PC-9 (cell line): Measurements from ENCODE around the gene RTP2.

Source experiments
- EZH2 ChIP-seq: fragments of 200-600 bp; sonication (generic); IDR thresholded peaks from 2 replicates; pipeline ENCODE4 v1.8.0; 2017; ENCODE audit warnings: antibody characterized with exemption, low read depth
- TF ChIP-seq, protein P1 (sequence below): fragments of 200-600 bp; sonication (generic); conservative IDR thresholded peaks from 2 replicates; pipeline ENCODE4 v1.6.1; 2017; ENCODE audit warnings: mixed run types, antibody characterized with exemption, mild to moderate bottlenecking, moderate library complexity

DNA sequence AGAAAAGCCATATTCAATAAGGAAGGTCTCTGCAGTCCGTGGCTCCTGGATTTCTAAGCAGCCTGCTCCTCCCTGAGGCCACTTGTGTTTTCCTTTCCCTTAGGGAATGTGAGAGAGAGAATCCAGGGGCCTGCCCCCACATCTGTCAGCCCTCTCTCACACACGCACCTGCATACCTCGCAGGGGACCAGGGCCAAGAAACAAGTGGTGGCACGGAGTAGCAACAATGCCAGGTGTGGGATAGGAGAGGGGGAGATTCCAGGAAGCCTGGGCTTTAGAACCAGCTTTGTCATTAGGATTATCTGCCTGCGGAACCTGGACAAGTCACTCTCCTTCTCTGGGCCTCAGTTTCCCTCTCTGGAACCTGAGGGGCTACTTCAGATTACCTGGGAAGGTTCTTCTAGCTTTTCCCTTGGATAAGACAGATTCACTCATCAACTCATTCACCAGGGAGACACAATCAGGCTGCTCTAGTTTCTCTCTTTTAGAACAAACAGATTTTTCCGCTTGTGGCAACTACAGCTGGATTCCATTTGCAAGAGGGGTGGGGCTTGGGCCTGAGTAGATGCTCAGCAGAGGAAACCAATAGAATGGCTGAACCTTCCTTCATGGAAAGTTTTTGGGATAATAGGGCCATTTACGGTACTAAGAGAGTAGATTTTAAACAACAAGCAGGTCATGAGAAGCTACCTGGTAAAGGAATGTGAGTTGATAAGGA, 23.5 kb upstream of the RTP2 start:
- TF ChIP-seq, protein P1, sequence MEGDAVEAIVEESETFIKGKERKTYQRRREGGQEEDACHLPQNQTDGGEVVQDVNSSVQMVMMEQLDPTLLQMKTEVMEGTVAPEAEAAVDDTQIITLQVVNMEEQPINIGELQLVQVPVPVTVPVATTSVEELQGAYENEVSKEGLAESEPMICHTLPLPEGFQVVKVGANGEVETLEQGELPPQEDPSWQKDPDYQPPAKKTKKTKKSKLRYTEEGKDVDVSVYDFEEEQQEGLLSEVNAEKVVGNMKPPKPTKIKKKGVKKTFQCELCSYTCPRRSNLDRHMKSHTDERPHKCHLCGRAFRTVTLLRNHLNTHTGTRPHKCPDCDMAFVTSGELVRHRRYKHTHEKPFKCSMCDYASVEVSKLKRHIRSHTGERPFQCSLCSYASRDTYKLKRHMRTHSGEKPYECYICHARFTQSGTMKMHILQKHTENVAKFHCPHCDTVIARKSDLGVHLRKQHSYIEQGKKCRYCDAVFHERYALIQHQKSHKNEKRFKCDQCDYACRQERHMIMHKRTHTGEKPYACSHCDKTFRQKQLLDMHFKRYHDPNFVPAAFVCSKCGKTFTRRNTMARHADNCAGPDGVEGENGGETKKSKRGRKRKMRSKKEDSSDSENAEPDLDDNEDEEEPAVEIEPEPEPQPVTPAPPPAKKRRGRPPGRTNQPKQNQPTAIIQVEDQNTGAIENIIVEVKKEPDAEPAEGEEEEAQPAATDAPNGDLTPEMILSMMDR, result no peak
- no peak for TF ChIP-seq EZH2
